AG09309 (cell line): ENCODE measurements around the gene CGN.

Experiments used
- DNase-seq: peaks from one replicate; pipeline ENCODE4 v3.0.0-alpha.2; 2010; ENCODE audit warnings: low read depth
- H3K4me3 ChIP-seq: 2 replicates; pipeline ENCODE4 v1.5.1; 2011; ENCODE audit warnings: mild to moderate bottlenecking, low read depth, low read length, moderate library complexity; ENCODE audit not compliant: control insufficient read depth
- TF ChIP-seq, protein P1 (sequence below): IDR thresholded peaks from 2 replicates; pipeline ENCODE4 v1.5.1; 2011; ENCODE audit warnings: mild to moderate bottlenecking, low read depth, low read length, inconsistent platforms; ENCODE audit not compliant: insufficient read depth, control insufficient read depth; ENCODE audit errors: missing control alignments

CGN gene

DNA sequence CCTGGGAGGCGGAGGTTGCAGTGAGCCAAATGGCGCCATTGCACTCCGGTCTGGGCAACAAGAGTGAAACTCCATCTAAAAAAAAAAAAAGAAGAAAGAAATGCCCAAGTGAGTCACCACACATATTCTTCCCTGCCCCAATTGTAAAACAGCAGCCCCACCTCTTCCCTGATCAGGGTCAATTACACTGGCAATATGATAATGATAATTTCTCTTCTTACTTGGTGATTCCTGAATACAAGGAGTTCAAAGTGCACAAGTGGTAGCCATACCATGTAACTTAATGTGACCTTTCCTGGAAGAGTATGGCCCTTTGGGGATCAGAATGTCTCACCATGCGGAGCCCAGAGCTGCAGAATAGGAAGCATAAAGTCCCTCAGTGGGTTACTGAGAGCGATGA, 11.8 kb upstream of the CGN start:
- no peak overlapping the region for H3K4me3 ChIP-seq
- DNase-seq = no peak
- TF ChIP-seq, protein P1, sequence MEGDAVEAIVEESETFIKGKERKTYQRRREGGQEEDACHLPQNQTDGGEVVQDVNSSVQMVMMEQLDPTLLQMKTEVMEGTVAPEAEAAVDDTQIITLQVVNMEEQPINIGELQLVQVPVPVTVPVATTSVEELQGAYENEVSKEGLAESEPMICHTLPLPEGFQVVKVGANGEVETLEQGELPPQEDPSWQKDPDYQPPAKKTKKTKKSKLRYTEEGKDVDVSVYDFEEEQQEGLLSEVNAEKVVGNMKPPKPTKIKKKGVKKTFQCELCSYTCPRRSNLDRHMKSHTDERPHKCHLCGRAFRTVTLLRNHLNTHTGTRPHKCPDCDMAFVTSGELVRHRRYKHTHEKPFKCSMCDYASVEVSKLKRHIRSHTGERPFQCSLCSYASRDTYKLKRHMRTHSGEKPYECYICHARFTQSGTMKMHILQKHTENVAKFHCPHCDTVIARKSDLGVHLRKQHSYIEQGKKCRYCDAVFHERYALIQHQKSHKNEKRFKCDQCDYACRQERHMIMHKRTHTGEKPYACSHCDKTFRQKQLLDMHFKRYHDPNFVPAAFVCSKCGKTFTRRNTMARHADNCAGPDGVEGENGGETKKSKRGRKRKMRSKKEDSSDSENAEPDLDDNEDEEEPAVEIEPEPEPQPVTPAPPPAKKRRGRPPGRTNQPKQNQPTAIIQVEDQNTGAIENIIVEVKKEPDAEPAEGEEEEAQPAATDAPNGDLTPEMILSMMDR = no peak

DNA sequence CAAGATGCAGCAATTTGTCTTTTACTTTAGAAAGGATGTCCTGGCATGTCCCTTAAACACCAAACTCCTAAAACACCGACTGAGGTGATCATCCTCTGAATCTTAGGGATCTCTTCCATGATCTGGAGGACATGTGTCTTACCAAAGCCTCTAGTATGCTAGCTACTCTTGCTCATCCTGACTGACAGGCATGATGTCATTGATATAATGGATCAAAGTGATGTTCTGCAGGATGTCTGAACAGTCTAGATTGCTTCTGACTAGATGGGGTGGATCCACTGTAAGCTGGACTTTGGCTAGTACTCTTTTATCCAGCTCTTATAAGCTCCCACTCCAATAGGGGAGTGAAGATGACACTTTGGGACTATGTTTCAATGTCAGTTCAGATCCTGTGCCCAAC, 11.3 kb upstream of the CGN start:
- no peak overlapping the region for H3K4me3 ChIP-seq
- no peak for DNase-seq
- TF ChIP-seq, protein P1 = no peak

DNA sequence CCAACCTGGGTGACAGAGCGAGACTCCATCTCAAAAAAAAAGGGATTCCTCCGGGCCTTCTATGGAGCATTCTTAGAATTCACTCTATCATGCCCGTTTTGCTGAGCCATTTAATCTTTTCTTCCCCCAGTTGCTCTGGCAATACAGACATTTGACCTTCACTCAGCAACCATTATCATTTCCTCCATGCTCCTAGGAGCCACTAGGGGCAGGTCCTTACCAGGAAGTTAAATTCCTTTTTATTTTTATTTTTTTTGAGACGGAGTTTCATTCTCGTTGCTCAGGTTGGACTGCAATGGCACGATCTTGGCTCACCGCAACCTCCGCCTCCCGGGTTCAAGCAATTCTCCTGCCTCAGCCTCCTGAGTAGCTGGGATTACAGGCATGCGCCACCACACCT, 9.7 kb upstream of the CGN start:
- no peak for DNase-seq
- TF ChIP-seq, protein P1 = peak; percentile 18
- no peak overlapping the region for H3K4me3 ChIP-seq

DNA sequence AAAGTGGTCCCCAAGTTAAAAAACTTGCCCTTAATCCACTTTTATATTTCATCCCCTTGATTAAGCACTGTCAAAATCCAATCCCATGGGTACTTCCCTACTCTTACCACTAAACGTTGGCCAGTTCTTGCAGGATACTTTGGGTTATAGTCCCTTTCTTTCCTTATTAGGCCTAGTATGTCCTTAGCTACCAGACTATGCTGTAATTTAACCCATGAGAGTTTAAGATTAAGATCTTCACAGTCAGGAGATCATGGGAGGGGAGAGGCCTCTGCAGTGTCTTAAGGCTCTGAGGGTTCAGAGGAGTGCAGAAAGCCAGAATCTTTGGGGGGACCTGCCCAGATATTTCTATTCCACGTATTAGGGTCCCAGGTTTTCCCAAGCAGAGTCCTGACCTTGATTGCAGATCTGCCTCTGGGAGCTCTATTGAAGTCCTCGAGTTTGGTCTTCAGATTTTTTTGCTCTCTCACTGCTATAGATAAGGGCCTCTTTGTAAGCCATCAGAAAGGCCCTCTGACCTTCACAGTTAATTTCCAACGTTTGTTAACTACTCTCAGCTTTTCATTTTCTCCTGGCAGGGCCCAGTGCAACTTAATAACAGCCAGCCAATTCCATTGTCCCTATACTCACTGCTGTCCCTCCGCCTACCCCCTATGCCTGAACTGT, 9.0 kb upstream of the CGN start:
- H3K4me3 ChIP-seq = no peak overlapping the region
- TF ChIP-seq, protein P1 = no peak
- no peak for DNase-seq

DNA sequence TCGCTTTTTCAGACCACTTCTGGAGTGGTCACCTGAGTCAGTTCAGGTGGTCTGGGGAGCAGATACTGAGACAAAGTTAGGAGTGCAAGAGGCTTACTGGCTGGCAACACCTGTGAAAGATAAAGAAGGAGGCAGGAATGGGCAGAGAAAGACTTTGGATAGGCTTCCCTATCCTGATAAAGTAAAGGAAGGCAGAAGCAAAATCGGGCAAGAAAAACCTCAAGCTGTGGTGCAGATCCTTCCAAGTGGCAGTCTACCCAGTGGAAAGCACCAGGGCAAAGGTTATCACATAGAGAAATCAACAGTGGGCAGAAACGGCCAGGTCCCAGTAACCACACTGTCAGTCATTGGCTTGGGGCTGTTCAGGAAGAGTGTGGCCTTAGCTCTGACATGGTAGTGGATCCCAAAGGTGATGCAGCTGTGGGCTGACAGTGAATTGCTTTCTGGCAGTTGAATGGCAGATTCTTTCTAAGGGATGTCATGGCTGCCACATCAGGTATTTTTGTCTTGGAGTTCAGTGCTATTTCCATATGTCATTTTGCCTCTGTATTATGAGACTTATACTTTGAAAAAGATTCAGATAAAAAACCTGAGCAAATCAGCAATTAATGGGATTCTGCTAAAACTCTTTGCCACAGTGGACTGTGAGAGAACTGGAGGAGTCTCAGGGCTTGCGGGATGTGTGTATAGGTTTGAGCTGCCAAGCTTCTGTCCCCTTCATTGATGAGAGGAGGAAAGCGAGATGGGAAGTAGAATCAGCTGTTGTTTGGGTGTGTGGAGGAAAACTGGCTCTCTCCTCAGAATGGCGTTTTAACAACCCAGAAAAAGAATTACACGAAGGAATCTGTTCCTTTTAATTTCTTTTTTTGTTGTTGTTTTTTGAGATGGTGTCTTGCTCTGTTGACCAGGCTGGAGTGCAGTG, 8.1 kb upstream of the CGN start:
- no peak for DNase-seq
- TF ChIP-seq, protein P1 = no peak

DNA sequence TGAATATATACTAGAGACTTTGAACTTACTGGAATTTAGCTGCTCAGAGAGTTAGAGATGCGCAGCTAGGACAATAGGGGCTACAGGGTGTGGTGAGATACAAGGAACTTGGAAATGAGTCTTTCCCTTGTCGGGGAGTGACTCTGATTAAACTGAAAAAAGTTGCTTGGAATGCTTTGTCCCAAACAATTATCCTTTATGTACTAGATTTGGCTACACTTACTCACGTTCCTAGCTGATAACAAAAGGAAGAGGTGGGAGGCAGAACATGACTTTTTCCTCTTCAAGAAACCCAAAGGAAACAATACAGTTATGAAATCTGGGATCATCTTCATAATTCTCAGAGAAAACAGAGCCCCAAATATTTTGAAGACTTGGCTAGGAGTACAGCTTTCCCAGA, 6.9 kb upstream of the CGN start:
- TF ChIP-seq, protein P1 = no peak

More for the DNA sequence above, 8.1 kb upstream of the CGN start:
- no peak overlapping the region for H3K4me3 ChIP-seq

More for the DNA sequence above, 6.9 kb upstream of the CGN start:
- DNase-seq = no peak
- no peak overlapping the region for H3K4me3 ChIP-seq
